ENCODE results near the gene SUPT3H.
"Not testable (repeated sequence)": the region's sequence is repeated elsewhere in the genome, so short reads cannot be mapped to it uniquely, and the experiment has no call there.

Gene SUPT3H

DNA sequence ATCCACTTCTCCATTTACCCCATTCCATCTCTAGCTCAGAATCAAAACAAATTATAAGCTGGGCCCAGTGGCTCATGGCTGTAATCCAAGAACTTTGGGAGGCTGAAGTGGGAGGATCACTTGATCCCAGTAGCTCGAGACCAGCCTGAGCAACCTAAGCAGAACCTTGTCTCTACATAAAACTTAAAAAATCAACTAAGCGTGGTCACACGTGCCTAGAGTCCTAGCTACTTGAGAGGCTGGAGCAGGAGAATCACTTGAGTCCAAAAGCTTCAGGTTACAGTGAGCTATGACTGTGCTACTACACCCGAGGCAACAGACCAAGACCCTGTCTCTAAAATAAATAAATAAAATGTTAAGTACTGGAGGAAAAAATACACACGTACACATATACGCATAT, 124.3 kb downstream of the SUPT3H start:
- DNase-seq: no peak

DNA sequence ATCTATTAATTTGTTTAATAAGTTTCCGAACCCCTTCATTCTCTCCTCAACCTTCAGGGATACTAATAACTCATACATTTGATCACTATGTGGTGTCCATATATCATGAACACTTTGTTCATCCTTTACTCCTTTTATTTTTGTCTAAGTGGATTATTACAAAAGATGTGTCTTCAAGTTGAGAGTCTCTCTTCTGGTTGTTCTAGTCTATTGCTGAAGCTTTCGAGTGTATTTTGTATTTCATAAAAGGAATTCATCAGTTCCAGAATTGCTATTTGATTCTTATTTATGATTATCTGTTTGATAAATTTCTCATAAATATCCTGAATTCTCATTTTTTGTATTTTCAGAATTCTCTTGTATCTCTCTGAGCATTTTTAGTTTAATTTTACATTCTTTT, 146.1 kb downstream of the SUPT3H start:
- no peak for DNase-seq

DNA sequence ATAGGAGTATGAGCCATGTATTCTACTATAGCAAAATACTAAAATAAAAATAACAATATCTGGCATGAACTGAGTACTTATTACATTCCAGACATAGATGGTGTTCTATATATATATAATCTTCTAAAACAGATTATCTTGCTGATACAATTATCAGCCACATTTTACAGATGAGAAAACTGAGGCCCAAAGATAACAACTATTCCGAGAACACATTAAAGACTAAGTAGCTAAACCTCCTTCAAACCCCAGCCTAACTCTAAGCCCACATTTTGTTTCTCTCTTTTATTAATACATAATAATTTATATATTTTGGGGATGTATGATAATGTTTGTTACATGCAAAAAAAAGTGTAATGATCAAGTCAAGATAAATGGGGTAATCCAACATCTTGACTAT, 148.3 kb downstream of the SUPT3H start:
- DNase-seq: no peak

DNA sequence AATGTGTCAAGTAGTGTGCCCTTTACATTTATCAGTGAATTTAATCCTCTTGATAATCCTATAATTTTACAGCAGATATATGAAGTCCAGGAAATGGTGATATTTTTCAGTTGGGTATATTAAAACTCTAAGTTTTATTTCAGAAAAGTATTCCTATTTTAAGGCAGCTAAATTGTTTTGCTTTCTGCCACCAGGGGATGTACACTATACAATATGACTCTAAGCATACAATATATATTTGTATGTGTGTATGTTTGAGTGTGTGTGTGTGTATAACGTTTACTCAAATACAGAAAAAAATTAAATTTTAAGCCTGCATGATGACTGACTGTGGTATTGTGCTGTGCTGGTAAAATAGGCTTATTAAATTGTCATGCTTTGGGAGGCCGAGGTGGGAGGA, 151.7 kb downstream of the SUPT3H start:
- DNase-seq: no peak

DNA sequence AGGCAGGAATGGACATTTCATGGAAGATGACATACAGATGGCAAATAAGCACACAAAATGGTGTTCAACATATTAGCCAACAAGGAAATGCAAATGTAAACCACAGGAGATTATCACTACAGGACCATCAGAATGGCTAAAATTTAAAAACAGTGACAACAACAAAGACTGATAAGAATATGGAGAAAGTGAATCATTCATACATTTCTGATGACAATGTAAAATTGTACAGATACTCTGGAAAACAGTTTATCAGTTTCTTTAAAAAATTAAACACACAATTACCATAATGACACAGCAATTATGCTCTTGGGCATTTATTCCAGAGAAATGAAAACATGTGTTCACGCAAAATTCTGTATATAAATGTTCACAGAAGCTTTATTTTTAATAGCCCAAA, 155.4 kb downstream of the SUPT3H start:
- no peak for DNase-seq

DNA sequence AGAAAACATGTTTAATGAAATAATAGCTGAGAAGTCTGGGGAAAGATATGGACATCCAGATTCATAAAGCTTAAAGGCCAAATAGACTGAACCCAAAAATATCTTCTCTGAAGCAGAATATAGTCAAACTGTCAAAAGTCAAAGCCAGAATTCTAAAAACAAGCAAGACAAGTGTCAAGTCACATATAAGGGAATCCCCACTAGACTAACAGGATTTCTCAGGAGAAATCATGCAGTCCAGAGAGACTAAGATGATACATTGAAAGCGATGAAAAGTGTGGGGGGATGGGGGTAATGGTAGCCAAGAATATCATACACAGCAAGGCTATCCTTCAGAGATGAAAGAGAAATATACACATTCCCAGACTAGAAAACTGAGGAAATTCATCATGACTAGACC, 162.0 kb downstream of the SUPT3H start:
- DNase-seq: no peak

DNA sequence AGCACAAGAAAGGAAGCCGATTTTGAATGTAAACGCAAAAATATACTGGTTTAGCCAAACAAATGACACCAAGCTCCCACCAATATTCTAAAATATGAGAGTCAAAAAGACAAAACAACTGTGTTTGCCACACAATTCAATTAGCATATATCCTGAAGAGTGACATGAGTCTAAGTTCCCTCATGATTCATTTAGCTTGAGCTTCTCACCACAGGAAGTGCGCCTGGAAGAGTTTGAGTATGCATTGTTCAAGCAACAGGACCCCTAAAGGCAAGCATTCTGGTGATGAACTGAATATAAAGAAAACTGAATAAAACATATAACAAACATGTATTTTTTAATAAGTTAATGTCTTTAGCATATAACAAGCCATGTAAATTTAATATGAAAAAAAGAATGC, 164.8 kb downstream of the SUPT3H start:
- no peak for DNase-seq

DNA sequence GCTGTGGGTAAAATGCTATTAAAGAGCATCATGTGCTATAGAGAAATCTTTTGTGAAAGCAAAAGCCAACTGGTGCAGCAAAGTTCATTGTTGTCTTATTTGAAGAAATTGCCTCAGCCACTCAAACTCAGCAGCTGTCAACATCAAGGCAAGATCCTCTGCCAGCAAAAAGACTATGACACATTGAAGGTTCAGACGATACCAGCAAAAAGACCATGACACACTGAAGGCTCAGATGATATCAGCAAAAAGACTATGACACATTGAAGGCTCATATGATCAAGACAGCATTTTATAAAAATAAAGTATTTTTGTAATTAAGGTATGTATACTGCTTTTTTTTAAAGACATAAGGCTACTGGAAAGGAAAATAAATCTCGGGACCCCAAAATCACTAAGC, 168.0 kb downstream of the SUPT3H start:
- DNase-seq: no peak

DNA sequence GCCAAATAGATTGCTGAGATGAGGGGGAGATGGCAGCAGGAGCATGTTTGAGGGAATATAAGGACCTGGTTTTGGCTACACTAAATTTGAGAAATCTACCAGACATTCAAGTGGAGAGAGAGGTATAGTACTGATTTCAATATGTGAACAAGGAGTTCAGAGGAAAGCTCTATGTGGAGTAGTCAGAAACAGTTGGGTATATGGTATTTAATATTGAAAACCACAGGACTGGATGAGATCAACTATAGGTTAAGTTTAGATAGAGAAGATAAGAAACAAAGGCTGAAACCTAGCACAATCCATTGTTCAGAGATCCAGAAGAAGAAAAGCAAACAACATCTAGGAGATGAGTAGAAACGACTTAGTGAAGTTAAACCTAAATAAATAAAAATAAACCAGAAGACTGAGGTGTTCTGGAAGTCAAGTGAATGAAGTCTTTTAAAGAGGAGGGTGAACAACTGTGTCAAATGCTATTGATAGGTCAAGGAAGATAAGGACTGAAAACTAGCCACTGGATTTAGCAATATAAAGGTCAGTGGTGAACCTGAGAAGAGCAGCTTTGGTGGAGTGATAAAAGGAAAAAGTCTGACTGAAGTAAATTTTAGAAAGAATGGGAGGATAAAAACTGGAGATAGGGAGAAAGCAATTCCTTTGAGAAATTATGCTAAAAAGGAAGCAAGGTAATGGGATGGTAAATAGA, 170.8 kb downstream of the SUPT3H start:
- DNase-seq: no peak

DNA sequence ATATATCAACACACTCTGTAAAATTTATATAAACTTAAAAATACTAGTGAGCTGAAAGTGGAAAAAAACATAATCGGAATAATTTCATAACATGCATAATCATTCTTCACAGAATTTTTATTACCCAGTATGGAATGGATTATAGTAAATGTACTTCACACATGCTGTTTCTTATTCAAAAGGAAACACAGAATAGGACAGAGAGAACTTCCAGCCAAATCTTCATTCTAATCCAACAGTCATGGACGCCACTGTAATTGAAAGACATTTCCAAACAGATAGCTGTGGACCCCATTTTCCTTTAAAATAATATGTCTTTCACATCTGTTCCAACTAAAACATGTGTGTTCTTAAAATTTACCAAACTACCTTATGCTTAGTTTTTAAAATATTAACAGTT, 176.2 kb downstream of the SUPT3H start:
- DNase-seq: no peak

DNA sequence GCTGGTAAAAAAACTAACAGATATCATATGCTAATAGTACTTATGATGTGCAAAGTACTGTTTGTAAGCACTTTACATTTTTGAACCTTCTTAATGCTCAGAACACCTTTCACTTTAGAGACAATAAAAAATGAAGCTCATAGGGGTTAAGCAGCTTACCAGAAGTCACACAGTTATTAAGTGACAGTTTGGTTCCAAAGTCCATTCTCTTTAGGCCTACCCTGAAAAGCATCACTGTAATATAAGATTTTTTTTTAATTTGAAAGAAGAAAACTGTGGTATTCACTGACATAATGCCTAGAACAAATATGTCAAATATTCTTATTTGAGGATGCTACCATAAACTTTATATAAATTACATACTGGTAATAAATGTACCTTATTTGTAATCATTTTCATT, 177.2 kb downstream of the SUPT3H start:
- no peak for DNase-seq

DNA sequence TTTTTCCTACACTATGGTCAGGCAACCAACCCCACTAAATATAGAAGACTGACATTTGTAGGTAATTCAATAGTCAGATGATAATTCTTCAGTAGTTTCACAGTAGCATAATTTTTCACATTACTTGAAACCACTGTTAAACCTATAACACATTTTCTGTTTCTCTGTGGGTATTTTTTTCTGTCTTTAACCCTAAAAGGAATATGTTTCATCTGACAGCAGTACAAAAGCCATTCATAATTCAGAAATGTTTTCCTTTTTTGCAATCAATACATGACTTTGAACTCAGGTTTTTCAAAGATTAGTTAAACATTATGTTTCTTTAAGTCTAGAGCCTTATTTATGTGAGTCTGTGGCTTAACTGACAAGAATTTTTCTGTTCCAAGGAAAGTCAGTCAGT, 178.2 kb downstream of the SUPT3H start:
- DNase-seq: no peak

DNA sequence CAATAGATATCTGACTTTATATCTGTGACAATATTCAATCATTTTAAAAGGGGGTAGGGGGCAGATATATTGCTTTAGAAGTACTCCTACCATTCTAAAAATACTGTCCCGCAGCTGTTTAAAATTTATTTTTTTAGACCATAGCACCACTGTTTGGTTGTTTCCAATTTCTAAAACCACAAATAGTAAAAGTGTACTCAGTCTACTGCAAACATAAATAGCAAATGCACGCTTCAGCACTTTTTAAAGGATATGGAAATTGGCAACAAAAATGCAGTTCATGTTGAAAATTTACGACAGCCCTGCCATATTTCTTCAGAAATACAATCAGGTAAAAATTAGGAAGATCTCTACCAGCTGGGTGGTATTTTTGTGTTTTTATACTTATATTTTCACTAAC, 181.6 kb downstream of the SUPT3H start:
- no peak for DNase-seq

DNA sequence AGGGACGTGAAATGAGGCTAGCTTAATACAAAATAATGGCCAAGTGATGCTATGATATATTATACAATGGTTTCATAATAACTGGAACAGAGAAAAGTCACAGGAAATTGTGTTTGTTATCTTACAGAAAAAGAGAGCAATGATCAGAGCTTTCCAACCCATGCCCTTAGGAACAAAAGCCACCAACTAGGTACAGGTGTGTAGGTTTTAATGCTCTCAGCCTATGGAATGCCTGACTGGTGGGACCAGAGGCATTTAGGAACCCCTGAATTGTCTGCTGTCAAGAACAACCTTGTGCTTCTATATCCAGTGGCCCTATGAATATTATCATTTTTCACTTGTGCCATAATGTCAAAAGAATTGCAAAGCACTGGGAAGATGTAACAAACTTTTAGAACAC, 182.6 kb downstream of the SUPT3H start:
- DNase-seq: no peak

DNA sequence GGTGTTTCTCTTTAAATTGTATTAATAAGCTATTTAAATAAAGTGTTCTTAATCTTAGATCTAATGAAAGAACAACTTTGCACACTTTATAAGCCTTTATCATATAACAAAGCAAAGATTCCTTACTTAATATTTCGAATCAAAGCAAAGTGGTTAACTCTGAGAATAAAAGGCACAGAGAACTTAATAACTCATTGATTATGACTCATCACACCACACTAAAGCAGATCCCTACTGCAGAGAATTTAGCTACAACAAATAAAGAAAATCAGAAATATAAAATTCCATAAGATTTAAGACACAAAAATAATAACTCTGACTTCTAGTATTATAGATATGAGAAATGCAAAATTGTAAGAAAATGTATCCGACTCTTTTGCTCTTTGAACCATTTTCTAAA, 185.2 kb downstream of the SUPT3H start:
- DNase-seq: no peak

DNA sequence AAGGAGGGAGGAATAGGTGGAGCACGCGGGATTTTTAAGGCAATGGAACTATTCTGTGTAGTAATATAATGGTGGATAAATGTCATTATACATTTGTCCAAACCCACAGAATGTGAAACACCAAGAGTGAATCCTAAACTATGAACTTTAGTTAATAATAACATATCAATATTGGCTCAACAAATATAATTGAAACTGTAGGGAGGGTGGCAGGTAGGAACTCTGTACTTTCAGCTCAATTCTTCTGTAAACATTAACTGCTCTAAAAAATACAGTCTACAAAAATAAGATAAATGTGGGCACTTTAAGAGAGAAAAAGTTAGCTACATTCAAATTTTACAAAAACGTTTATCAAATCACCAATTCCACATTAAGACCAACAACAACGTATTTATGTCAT, 186.3 kb downstream of the SUPT3H start:
- no peak for DNase-seq

DNA sequence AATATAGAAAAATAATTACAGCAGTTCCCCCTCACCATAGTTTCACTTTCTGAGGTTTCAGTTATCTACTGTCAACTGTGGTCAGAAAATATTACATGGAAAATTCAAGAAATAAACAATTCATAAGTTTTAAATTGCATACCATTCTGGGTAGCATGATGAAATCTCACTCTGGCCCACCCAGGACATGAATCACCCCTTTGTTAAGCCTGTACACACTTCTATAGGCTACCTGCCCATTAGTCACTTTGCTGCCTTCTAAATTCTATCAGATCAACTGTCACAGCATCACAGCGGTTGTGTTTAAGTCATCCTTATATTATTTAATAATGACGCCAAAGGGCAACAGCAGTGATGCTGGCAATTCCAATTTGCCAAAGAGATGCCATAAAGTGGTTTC, 189.9 kb downstream of the SUPT3H start:
- DNase-seq: no peak

DNA sequence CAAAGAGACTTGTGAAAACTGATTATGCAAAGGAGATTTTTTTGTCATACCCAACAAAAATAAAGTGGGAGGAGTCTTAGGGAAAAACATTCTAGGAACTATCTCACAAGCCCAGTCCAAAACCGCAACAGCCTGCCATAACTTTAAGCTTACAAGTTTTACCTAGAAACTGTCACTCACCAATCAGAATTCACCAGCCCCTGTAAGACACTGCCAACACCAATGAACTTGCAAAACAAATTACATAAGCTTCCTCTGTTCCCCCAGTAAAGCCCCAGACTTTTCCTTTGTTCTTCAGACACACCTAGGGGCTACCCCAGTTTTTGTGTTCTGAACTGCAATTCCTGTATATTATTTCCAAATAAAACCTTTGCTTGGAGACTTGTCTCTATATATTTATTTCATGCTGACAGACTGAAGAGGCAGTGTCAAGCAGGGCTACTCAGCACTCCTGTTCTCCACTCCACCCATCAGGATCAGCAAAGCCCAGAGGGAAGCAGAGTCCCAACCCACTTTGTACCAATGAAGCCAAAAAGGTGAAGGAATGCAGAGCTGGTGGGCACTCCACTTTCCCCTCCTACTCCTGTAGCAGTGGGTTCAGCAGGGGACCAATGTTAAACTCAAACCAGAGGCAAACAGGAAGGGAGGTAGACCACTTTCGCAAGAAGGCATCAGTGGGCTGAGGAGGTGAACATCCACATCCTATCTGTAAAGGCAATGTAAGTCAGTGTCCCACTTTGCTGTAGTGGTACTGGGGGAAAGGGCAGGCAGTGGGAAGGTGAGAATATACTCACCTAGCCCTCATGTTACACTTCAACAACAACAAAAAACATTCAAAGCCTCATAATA, 192.1 kb downstream of the SUPT3H start:
- no peak for DNase-seq

DNA sequence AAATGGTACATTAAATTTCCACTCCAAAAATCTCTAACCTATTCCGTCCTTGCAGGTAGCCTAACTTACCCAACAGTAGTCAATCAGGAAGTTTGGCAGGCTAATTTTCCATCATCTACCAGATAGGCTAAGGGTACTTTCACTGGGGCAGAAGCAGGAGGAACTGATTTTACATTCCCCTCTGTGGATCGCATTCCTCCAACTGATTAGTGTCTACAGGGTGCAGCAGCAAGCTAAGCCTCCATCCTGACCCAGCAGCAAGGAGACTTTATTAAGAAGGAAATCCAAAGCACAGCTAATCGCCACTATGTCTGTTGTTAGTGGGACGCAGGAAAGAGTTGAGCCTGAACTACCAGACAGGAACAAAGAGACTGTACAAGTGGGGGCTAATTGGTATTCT, 192.8 kb downstream of the SUPT3H start:
- no peak for DNase-seq

DNA sequence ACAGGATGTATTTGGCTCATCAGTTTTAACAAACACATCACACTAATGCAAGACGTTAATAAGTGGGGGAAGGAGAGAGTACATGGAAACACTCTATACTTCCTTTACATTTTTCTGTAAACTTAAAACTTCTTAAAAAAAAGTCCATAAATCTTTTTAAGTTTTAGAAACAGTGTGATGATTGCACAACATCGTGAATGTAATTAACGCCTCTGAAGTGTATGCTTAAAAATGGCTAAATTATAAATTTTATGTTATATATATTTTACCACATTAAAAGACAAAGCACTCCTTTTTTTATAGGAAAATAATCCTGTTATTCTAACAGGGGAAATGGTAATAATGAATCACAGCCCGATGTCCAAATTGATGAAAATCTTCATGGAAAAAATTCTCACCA, 193.7 kb downstream of the SUPT3H start:
- DNase-seq: no peak

DNA sequence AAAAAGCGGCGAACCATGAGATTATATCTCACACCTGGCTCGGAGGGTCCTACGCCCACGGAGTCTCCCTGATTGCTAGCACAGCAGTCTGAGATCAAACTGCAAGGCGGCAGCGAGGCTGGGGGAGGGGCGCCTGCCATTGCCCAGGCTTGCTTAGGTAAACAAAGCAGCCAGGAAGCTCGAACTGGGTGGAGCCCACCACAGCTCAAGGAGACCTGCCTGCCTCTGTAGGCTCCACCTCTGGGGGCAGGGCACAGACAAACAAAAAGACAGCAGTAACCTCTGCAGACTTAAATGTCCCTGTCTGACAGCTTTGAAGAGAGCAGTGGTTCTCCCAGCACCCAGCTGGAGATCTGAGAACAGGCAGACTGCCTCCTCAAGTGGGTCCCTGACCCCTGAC, 201.4 kb downstream of the SUPT3H start:
- not testable (repeated sequence) for DNase-seq

DNA sequence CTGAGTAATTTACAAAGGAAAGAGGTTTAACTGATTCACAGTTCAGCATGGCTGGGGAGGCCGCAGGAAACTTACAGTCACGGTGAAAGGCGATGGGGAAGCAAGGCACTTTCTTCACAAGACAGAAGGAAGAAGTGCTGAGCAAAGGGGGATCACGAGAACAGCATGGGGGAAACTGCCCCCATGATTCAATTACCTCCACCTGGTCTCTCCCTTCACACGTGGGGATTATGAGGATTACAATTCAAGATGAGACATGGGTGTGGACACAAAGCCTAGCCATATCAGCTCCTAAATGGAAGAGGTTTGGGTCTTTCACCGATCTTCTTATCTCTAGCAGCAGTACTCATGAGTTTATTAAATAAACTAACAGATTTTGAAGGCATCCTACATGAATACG, 202.5 kb downstream of the SUPT3H start:
- no peak for DNase-seq

DNA sequence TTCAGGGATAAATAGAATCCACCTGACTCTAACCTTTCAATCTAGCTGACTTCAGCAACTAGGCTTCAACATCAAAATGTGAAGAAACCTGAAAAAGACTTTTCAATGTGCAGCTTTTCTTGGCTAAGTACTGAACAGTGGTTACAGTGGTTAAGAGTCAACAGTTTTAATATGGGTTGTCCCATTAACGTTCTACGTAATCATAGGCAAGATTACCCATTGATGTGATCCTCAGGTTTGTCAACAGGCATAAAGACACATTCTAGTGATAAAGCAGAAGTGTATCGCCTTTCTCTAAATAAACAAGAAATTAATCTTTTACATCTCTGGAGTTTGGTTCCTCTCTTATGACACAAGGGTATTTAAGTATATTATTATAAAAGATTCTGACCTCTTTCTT, 203.7 kb downstream of the SUPT3H start:
- DNase-seq: no peak

DNA sequence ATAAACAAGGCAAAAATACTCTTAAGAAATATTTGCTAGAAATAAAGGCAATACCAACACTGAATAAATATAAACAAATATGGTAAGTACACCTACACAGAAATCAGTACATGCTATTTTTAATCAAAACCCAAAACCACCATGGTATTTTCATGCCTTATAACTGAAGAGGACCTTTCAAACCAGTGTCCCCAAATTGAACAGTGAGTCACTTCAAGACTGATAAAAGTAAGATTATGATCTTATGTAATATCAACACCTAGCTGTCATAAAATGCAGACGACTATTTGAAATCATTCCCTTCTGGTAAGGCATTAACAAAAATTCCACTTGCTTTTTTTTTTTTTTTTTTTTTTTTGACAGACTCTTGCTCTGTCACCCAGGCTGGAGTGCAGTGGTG, 206.4 kb downstream of the SUPT3H start:
- DNase-seq: no peak

DNA sequence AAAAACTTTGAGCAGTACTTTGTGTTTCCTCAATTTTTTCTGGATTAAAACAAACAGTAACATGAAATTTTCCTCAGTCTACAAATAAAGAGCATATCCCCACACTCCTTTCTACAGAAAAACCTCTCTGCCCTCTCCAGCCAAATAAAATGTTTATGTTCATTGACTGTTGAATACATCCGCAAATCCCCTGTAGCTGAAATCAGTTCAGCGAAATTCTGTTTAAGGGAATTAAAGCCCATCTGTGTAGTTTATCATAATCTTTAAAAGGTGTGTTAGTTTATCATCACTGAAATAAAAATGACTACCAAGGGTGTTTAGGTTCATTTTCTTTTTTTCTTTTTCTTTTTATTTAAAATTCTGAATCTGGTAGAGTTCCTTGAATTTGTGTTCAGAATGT, 207.4 kb downstream of the SUPT3H start:
- no peak for DNase-seq

Data from activated CD4-positive, alpha-beta T cell treated with anti-CD3 and anti-CD28 coated beads for 1 hour (primary cell).